IPS DF 4.7 (cell line): ENCODE data around the gene TMCC1.
"Not testable (repeated sequence)": the region's sequence is repeated elsewhere in the genome, so short reads cannot be mapped to it uniquely, and the experiment has no call there.

Experiments
- DNase-seq: peaks from one replicate; pipeline ENCODE4 v3.0.0-alpha.2; 2013; ENCODE audit warnings: low spot score; ENCODE audit errors: extremely low read depth

The TMCC1 gene

DNA sequence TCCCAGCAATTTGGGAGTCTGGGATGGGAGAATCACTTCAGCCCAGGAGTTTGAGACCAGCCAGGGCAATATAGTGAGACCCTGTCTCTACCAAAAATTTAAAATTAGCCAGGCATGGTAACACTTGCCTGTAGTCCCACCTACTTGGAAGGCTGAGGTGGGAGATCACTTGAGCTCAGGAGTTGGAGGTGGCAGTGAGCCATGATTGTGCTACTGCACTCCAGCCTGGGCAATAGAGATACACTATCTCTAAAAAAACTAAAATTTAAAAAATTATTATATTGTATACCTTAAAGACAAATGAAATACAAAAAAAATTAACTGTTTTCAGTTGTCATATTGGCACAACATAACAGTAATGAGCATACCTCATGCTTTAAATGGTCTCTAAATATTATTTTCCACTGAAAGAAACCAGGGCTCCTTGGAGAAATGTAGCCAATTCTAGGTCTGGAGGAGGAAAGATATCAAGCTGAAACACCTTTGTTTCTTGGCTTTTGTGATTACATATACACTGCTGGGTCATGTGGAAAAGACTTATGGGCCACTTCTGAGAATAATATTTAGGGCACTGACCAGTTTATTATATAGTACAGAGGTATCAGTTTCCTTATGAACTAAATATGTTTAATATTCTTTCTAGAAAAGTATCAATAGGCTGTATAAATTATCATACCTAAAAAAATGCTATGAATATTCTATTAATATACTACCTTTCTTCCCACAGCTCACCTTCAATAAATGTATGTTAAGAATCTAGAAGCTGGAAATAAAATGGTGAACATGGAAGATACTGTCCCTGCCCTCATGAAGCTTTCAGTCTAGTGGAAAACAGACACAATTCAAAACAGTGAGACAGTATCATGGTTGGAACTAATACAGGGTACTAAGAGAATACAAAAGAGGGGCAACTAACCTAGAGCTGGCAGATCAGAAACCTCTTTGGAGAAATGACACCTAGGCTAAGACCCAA, 119.5 kb downstream of the TMCC1 start:
- DNase-seq = no peak

DNA sequence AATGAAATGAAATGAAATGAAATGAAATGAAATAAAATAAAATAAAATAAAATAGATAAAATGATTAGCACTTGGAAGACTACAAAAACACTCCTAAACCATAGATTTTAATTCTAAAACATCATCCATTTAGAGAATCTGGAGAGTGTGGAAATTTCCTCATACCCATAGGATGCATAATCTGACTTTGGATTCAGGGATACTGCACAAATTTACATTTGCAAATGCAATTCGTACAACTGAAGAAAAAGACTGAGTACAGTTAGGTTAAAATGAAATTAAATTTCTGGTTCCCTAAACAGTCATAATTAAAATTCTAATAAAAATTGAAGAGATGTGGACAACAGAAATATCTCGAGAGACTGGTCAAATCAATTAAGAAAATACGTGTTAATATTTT, 122.9 kb downstream of the TMCC1 start:
- DNase-seq = no peak

DNA sequence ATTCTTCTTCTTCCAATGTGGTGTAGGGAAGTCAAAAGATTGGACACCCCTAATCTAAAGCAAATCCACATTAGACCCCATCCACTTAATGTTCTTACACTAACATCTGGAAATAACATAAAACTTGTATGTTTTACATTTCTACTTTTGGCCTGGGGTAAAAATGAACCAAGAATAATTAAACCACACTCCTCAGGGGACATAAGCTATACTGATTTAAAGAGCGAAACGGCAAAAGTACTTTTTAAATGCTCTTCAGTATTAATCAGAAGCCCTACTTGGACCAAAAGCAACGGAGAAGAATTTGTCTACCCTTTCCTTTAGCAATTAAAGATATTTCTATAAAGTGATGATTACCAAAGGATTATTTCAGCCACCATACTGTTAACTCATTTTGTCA, 123.9 kb downstream of the TMCC1 start:
- no peak for DNase-seq

DNA sequence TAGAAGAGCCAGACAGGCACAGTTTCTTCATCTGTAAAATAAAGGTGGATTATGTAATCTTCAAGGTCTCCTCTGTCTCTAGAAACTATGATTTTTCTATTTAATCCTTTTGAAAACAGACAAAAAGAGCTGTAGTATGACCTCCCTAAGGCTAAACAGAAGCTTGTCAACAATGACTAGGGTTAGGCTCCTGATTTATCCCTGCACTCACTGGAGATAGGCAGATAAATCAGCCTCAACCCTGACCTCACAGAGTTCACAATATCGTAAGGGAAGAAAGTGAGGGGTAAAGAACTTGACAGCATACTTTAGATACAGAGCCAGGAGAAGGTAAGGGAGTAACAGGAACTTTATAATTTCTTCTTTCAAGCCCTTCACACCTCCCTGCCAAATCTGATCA, 124.8 kb downstream of the TMCC1 start:
- no peak for DNase-seq

DNA sequence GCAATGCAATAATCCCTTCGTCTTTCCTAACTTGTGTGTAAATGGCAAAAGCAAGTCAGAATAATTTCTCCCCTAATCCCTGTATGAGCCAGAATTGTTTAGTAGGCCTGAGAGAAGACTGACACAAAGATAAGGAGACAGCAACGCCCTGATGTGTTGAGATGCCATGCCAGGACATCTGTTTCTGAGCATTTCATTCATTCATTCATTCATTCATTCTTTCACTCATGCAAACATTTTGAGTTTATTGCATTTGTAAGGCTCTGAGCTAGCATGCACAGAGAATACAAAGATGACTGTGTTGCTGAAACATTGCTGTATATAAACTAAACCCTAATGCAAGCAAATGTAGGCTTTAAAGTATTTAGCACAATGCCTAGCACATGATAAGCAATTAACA, 127.4 kb downstream of the TMCC1 start:
- DNase-seq = no peak

DNA sequence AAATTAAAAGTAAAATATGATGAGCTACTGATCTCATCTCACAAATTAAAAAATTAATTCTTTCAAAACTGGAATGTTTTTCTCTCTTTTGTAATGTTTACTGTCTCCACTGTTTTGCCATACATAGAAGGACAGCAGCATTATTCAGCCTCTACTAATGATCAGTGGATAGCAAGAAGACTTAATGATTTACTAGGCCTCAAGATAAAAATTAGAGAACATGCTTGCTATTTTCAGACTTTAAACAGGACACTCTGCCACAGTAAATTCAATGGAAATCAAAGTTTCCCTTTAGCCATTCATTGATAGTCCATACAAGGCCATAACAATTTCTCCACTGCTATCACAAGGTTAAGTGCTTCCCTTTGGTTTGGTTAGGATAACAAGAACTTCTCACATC, 129.4 kb downstream of the TMCC1 start:
- DNase-seq = no peak

DNA sequence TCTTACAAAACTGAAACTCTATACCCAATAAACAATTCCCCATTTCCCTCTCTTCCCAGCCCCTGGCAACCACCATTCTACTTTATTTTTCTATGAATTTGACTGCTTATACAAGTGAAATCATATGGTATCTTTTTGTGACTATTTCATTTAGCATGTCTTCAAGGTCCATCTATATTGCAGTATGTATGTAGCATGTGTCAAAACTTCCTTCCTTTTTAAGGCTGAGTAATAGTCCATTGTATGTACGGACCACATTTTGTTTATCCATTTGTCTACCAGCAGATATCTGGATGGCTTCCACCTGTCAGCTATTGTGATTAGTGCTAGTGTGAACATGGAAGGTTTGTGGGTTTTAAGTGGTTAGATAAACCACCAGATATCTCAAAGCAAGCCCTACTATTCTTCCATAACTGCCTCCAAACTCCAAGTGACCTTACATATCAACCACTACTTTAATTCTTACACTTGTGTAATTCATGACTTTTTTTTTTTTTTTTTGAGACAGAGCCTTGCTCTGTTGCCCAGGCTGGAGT, 134.7 kb downstream of the TMCC1 start:
- no peak for DNase-seq

DNA sequence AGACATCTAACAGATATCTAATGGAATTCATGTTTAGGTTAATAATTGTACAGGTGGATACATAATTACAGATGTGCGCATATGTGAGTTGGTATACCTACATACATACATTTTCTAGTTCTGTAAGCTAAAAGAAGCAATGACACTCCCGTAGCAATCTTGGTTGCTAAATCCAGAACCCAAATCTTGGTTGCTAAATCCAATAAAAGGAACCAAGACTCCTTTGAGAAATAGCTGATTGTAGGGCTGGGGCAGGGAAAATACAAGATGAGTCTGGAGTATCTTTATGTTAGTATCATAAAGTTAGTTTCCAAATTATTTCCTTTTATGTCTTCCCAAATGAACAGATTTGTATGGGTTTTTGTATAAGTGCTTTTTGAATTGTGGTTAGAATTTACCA, 135.2 kb downstream of the TMCC1 start:
- DNase-seq = no peak

DNA sequence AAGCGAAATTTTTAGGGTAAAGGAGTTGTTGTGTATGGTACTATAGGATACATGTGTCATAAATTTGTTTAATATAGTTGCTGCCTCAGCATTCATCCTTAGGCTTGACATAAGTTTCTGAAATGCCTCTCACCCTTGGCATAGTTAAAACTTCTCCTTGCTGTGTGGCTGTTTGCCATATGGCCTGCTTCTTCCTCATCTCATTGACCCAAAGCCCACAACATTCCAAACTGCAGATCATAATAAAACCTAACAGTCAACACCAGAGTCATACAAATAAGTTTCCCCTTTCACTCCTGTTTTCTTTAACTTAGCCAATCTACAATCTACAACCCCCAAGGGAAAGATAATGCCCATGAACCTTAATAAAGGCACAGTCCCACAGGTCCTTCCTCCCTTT, 136.6 kb downstream of the TMCC1 start:
- DNase-seq = no peak

DNA sequence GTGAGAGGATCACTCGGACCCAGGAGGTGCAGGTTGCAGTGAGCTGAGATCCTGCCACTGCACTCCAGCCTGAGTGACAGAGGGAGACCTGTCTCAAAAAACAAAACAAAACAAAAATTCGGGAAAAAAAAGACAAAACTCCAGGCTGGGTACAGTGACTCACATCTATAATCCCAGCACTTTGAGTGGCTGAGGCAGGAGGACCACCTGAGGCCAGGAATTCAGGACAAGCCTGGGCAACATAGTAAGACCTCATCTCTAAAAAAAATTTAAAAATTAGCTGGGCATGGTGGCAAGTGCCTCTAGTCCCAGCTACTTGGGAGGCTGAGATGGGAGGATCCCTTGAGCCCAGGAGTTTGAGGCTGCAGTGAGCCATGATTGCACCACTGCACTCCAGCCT, 142.4 kb downstream of the TMCC1 start:
- DNase-seq = not testable (repeated sequence)

DNA sequence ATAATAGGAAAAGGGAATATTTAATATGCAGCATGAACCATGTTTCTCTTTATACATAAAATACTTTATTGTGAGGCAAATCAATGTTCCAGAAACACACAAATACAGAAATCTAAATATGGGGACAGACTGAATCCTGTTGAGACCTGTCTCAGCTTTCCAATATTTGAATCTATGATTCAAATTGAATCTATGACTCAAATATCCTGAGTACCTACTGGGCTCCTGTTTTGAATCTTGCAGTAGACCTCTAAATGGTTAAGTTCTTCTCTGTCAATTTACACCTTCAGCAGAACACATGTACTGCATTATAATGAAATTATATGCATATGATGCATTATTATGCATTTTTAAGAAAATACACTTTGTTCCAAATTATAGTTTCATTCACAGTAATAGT, 143.8 kb downstream of the TMCC1 start:
- no peak for DNase-seq

DNA sequence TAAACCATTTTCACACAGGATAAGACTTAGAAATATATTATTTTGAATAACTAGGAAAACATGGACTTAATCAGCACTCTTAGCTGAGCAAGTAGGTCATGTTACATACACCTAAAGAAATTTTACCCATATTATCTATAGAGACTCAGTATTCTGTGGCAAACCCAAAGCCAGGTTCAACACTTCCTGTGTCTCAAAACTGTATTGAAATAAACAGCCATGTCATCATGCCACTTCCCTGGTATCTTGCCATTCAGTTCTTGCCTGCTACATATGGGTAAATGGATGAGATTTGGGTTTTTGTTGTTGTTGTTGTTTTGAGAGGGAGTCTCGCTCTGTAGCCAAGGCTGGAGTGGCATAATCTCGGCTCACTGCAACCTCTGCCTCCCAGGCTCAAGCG, 145.5 kb downstream of the TMCC1 start:
- no peak for DNase-seq

DNA sequence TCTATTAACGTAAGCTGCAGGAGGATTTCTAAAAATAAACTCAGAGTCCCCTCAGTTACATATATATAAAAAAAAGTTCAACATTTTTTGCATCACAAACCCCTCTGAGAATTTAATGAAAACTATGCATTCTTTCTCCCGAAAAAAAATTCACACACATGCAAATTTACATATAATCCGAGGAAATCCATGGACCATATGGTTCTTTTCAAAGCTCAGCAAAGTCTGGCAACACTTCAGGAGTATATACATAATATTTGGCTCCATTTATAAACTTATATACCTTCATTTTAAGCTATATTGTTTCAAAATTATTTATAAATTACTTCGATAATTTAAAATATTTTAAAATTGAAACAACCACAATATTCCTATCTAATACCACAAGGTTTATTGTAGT, 146.4 kb downstream of the TMCC1 start:
- DNase-seq = no peak

DNA sequence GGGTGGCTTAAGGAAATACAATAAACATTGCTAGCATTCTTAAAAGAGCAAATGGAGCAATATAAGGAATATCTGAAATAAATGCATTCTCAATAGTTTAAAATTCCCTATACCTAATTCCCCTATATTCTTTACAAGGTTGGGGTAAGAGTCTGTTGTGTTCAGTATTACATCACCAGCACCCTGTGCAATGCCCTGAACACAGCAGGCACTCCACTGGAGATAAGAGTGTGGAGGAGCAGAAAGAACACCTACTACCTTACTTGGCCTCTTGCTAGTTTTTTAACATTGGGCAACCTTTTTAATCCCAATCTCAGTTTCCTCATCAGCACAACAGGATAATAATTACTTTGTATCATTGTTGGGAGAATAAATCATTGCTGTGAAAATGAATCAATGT, 146.9 kb downstream of the TMCC1 start:
- no peak for DNase-seq

DNA sequence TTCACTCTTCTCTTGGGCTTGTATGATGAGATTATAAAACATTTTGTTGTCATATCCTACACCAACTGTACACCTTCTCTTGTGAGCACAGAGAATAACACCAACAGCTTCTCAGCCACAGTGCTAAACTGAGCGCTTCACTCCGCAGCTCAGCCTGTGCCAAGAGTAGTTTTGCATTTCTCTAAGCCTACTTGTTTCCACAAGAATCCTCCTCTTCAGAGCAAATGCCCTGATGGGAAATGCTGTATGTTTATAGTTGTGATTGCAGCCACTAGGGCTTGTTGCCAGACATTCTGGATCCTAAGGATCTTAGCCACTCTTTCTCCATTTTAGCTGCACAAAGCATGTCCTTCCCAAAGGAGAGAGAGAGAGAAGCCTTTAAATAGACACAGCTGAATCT, 148.3 kb downstream of the TMCC1 start:
- DNase-seq = no peak

DNA sequence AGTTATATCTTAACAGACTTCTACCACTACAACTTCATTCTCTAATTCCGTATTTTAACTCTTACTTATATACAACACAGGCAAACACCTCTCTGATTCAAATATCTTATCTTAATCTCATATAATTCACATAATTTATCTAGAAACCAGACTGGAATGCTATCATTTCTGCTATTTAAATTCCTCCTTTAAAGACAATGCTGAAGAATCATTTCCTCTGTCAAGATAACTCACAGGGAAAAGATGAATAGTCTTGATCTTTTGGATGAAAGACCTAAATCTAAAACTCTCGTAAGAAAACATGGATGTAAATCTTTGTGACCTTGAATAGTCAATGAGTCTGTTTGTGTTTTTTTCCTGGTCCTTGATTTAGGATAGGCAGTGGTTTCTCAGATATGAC, 151.7 kb downstream of the TMCC1 start:
- no peak for DNase-seq

DNA sequence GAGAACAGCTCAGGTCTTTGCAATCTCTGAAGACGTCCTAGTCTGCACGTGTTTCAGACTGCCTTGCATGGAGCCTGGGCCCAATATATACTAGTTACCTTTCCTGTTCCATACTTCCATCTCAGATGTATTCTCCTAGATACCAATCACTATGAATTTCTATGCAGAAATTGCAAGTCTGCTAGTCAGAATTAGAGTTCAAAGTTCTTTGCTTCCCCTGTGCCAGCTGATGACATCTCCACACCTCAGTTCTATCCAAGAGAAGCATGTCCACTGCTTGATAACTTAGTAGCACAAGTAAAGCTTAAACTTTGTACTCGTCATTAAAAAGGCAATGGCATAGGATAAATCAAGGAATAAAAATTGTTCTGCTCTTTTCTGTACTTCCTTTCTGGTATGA, 153.4 kb downstream of the TMCC1 start:
- no peak for DNase-seq

DNA sequence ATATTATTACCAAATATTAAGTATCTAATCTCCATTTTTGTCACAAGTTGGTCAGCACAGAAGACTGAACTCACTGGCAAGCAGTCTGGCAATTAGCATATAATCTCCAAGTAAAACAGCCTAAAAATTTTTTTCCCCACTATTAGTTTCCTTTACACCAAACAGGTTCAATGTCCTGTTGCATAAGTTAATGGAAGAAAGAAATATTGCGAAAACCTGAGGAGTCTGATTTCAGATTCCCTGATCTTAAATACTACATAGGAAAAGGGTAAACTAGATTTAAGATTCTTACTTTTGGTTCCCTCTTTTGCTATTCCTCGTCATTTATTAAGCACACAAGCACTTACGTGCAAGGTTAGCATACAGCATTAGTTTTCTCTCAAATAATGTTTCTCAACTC, 153.9 kb downstream of the TMCC1 start:
- no peak for DNase-seq

DNA sequence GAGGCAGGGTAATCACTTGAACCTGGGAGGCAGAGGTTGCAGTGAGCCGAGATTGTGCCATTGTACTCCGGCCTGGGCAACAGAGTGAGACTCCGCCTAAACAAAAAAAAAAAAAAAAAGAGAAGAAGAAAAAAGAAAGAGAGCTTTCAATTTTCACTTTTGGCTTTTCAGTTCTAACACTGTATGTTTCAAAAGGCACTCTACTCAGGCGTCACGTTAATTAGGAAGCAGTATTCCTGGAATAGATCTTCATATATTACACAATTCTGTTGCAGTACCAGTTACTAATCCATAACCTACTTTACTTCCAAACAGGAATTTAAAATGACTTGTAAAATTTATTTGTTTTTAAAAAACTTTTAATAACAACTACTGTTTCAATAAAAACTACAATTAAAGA, 155.3 kb downstream of the TMCC1 start:
- no peak for DNase-seq

DNA sequence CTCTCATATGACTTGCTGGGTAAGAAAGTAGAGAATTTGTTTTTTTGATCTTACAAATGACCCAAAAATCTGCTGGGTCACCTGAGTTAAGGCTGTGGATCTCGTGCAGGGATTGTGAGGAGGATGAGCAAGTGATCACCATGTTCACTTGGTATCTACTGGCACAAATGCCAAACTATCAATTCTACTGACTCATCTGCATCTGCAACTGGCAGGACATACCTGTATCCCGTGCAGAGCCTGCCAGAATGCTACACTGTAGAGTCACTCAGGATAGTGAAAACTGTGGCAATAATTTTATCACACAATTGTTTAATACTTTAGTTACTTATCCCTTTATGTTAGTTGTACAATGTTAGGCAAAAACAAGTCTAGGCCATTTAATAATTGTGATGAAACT, 157.4 kb downstream of the TMCC1 start:
- DNase-seq = no peak

DNA sequence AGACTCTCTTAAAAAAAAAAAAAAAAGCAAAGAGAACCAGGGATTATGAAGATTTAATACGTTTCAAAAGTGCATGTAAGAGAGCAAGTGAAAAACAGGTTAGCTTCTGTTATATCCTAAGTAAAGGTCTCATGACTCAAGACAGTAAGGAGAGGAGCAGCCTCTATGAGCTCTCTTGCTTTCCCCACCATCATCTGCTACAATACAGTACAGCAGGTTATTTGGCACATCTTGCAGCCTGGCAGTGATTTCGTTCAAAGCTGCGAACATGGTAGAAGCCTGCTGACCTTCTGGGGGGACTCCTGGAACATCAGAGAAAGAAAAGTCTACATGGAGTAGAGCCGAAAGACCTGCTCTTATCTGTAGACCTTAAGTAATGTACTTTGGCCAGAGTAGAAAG, 157.9 kb downstream of the TMCC1 start:
- DNase-seq = no peak

DNA sequence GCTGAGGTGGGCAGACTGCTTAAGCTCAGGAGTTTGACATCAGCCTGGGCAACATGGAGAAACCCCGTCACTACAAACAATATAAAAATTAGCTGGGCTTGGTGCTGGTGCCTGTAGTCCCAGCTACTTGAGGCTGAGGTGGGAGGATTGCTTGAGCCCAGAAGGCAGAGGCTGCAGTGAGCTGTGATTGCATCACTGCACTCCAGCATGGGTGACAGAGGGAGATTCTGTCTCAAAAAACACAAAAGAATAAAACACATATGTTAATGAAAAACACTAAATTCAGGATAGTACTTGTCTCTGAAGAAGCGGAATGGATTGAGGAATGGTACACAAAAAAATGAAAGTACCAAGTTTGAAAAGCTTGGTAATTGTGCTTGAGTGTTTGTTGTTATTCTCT, 159.1 kb downstream of the TMCC1 start:
- DNase-seq = no peak

DNA sequence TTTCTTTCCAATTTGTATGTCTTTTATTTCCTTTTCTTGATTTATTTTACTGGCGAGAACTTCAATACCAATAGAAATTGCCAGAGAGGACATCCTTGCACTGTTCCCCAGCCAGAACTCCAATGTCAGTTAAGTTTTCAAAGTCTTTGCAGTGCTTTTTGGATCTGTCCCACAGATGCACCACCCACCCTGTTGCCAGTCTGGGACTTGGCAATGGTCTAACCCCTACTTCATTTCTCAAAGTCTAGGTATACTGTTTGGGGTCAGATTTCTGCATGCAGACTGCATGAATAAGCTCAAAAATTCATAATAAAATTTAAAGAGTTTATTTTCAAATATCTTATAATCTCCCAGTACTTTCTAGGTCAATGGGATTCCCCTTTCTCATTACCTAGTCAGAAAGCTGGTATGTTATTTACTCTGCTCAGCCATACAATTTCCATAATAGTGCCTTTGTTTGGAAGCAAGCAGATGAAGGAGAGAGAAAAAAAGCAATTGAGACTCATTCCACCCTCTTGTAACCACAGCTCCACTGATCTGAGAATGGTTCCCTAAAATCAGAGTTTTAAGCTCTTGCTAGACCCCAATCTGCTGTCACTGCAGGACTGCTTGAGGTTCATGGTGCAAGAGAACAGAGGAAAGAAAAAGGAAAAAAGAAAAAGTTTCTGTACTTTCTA, 161.2 kb downstream of the TMCC1 start:
- DNase-seq = no peak
